SK-N-SH treated with all-trans-retinoic acid at 6 μM for 48 hours (cell line): ENCODE measurements around the gene ITPKB.

ENCODE experiments used
- ATAC-seq: fragments of 200-7000 bp; cut with Tn5 transposase; 3 replicates; pipeline ENCODE4 v1.9.1; 2020; ENCODE audit warnings: mild to moderate bottlenecking, moderate library complexity
- BACH2 ChIP-seq: fragments of 250-450 bp; sonication (Bioruptor Pico); IDR thresholded peaks from 2 replicates; pipeline ENCODE4 v1.9.0; 2021; ENCODE audit warnings: mild to moderate bottlenecking, borderline replicate concordance
- CSDC2 ChIP-seq: fragments of 250-450 bp; sonication (Bioruptor Pico); IDR thresholded peaks from 2 replicates; pipeline ENCODE4 v1.5.0; 2020; ENCODE audit warnings: mild to moderate bottlenecking, moderate library complexity
- ESRRG ChIP-seq: fragments of 250-450 bp; sonication (Bioruptor Pico); IDR thresholded peaks from 2 replicates; pipeline ENCODE4 v1.6.1; 2021; ENCODE audit warnings: mild to moderate bottlenecking
- GLIS3 ChIP-seq: fragments of 250-450 bp; sonication (Bioruptor Pico); IDR thresholded peaks from 2 replicates; pipeline ENCODE4 v1.5.0; 2020; ENCODE audit warnings: mild to moderate bottlenecking, moderate library complexity
- ISL1 ChIP-seq: fragments of 250-450 bp; sonication (Bioruptor Pico); IDR thresholded peaks from 2 replicates; pipeline ENCODE4 v2.1.2; 2022; ENCODE audit warnings: mild to moderate bottlenecking, moderate library complexity
- PPARA ChIP-seq: fragments of 250-450 bp; sonication (Bioruptor Pico); IDR thresholded peaks from 2 replicates; pipeline ENCODE4 v1.5.0; 2020; ENCODE audit warnings: mild to moderate bottlenecking, borderline replicate concordance
- RARB ChIP-seq: fragments of 250-450 bp; sonication (Bioruptor Pico); IDR thresholded peaks from 2 replicates; pipeline ENCODE4 v1.8.0; 2021; ENCODE audit warnings: mild to moderate bottlenecking, moderate library complexity
- TOX ChIP-seq: fragments of 250-450 bp; sonication (Bioruptor Pico); IDR thresholded peaks from 2 replicates; pipeline ENCODE4 v1.8.0; 2021; ENCODE audit warnings: mild to moderate bottlenecking, moderate library complexity, borderline replicate concordance
- TSHZ2 ChIP-seq: fragments of 250-450 bp; sonication (Bioruptor Pico); IDR thresholded peaks from 2 replicates; pipeline ENCODE4 v1.5.0; 2020; ENCODE audit warnings: mild to moderate bottlenecking, moderate library complexity
- ZC3H10 ChIP-seq: fragments of 250-450 bp; sonication (Bioruptor Pico); IDR thresholded peaks from 2 replicates; pipeline ENCODE4 v1.5.1; 2021; ENCODE audit warnings: mild to moderate bottlenecking, moderate library complexity
- ZFP3 ChIP-seq: fragments of 250-450 bp; sonication (Bioruptor Pico); IDR thresholded peaks from 2 replicates; pipeline ENCODE4 v1.5.0; 2020; ENCODE audit warnings: mild to moderate bottlenecking, moderate library complexity
- ZFP30 ChIP-seq: fragments of 450-650 bp; formaldehyde crosslinking; IDR thresholded peaks from 2 replicates; pipeline ENCODE4 v1.5.0; 2022; ENCODE audit warnings: mild to moderate bottlenecking, moderate library complexity
- ZNF565 ChIP-seq: fragments of 450-650 bp; formaldehyde crosslinking; conservative IDR thresholded peaks from 2 replicates; pipeline ENCODE4 v1.5.0; 2020; ENCODE audit warnings: low read depth, mild to moderate bottlenecking, moderate library complexity
- ZNF70 ChIP-seq: fragments of 450-650 bp; formaldehyde crosslinking; IDR thresholded peaks from 2 replicates; pipeline ENCODE4 v1.5.0; 2020; ENCODE audit warnings: mild to moderate bottlenecking, moderate library complexity
- ZNF8 ChIP-seq: fragments of 450-650 bp; formaldehyde crosslinking; IDR thresholded peaks from 2 replicates; pipeline ENCODE4 v1.5.0; 2020; ENCODE audit warnings: mild to moderate bottlenecking, moderate library complexity
- TF ChIP-seq, protein P1 (sequence below): fragments of 250-450 bp; sonication (Bioruptor Pico); IDR thresholded peaks from 2 replicates; pipeline ENCODE4 v1.5.1; 2020; ENCODE audit warnings: low read depth, mild to moderate bottlenecking, moderate library complexity
- TF ChIP-seq, protein P2 (sequence below): fragments of 250-450 bp; sonication (Bioruptor Pico); IDR thresholded peaks from 2 replicates; pipeline ENCODE4 v1.8.0; 2020; ENCODE audit warnings: mild to moderate bottlenecking, moderate library complexity, borderline replicate concordance
- TF ChIP-seq, protein P3 (sequence below): fragments of 250-450 bp; sonication (Bioruptor Pico); IDR thresholded peaks from 2 replicates; pipeline ENCODE4 v1.8.0; 2021; ENCODE audit warnings: low read depth, mild to moderate bottlenecking, moderate library complexity, borderline replicate concordance
- TF ChIP-seq, protein P4 (sequence below): fragments of 250-450 bp; sonication (Bioruptor Pico); IDR thresholded peaks from 2 replicates; pipeline ENCODE4 v1.5.1; 2021; ENCODE audit warnings: mild to moderate bottlenecking, moderate library complexity

Gene ITPKB

GRCh38 chr1:226671277-226671676 lies 67.8 kb downstream of the ITPKB start:
- ATAC-seq = no peak
- TF ChIP-seq PPARA (CRISPR knock-in tag) (no peak), ESRRG (CRISPR knock-in tag) (no peak), RARB (CRISPR knock-in tag) (no peak), CSDC2 (no peak), ZFP30 (CRISPR knock-in tag) (no peak), GLIS3 (CRISPR knock-in tag) (no peak), ZFP3 (CRISPR knock-in tag) (no peak), ISL1 (CRISPR knock-in tag) (no peak), TOX (CRISPR knock-in tag) (no peak)
- TF ChIP-seq, protein P1, sequence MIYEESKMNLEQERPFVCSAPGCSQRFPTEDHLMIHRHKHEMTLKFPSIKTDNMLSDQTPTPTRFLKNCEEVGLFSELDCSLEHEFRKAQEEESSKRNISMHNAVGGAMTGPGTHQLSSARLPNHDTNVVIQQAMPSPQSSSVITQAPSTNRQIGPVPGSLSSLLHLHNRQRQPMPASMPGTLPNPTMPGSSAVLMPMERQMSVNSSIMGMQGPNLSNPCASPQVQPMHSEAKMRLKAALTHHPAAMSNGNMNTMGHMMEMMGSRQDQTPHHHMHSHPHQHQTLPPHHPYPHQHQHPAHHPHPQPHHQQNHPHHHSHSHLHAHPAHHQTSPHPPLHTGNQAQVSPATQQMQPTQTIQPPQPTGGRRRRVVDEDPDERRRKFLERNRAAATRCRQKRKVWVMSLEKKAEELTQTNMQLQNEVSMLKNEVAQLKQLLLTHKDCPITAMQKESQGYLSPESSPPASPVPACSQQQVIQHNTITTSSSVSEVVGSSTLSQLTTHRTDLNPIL = no peak
- TF ChIP-seq, protein P2, sequence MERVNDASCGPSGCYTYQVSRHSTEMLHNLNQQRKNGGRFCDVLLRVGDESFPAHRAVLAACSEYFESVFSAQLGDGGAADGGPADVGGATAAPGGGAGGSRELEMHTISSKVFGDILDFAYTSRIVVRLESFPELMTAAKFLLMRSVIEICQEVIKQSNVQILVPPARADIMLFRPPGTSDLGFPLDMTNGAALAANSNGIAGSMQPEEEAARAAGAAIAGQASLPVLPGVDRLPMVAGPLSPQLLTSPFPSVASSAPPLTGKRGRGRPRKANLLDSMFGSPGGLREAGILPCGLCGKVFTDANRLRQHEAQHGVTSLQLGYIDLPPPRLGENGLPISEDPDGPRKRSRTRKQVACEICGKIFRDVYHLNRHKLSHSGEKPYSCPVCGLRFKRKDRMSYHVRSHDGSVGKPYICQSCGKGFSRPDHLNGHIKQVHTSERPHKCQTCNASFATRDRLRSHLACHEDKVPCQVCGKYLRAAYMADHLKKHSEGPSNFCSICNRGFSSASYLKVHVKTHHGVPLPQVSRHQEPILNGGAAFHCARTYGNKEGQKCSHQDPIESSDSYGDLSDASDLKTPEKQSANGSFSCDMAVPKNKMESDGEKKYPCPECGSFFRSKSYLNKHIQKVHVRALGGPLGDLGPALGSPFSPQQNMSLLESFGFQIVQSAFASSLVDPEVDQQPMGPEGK = no peak

DNA sequence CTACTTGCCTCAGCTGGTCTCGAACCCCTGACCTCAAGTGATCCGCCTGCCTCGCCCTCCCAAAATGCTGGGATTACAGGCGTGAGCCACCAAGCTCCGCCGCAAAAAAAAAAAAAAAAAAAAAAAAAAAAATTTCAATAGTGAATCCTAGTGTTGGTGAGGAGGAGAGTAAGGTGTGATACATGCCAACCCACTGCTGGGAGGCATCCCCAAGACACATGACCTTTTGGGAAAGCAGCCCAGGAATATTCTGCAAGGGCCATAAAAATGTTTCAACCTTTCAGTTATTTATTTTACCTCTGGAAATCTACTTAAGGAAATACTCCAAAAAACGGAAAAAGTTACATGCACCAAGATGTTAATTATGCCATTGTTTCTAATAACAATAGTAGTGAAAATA lies 69.0 kb downstream of the ITPKB start:
- ATAC-seq = no peak
- TF ChIP-seq ZNF8 = no peak
- TF ChIP-seq ZFP30 (CRISPR knock-in tag) = no peak
- no peak for TF ChIP-seq BACH2 (CRISPR knock-in tag)
- no peak for TF ChIP-seq ZNF70
- TF ChIP-seq, protein P2 = no peak
- TF ChIP-seq ZC3H10 (CRISPR knock-in tag) = no peak
- TF ChIP-seq ZNF565 (CRISPR knock-in tag) = no peak
- TF ChIP-seq, protein P3, sequence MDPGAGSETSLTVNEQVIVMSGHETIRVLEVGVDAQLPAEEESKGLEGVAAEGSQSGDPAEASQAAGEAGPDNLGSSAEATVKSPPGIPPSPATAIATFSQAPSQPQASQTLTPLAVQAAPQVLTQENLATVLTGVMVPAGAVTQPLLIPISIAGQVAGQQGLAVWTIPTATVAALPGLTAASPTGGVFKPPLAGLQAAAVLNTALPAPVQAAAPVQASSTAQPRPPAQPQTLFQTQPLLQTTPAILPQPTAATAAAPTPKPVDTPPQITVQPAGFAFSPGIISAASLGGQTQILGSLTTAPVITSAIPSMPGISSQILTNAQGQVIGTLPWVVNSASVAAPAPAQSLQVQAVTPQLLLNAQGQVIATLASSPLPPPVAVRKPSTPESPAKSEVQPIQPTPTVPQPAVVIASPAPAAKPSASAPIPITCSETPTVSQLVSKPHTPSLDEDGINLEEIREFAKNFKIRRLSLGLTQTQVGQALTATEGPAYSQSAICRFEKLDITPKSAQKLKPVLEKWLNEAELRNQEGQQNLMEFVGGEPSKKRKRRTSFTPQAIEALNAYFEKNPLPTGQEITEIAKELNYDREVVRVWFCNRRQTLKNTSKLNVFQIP (CRISPR knock-in tag) = no peak
- TF ChIP-seq TOX (CRISPR knock-in tag) = no peak
- TF ChIP-seq, protein P1 = no peak
- TF ChIP-seq, protein P4, sequence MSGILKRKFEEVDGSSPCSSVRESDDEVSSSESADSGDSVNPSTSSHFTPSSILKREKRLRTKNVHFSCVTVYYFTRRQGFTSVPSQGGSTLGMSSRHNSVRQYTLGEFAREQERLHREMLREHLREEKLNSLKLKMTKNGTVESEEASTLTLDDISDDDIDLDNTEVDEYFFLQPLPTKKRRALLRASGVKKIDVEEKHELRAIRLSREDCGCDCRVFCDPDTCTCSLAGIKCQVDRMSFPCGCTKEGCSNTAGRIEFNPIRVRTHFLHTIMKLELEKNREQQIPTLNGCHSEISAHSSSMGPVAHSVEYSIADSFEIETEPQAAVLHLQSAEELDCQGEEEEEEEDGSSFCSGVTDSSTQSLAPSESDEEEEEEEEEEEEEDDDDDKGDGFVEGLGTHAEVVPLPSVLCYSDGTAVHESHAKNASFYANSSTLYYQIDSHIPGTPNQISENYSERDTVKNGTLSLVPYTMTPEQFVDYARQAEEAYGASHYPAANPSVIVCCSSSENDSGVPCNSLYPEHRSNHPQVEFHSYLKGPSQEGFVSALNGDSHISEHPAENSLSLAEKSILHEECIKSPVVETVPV = no peak
- no peak for TF ChIP-seq TSHZ2 (CRISPR knock-in tag)
